ENCODE measurements around the gene BTN3A1. TPM values are rescaled to one million over a fixed set of nuclear protein-coding genes. Genes with fewer than 3 reads are reported as not detected.
"Not testable (repeated sequence)": the region's sequence is repeated elsewhere in the genome, so short reads cannot be mapped to it uniquely, and the experiment has no call there.

The BTN3A1 gene
- total RNA-seq, 1 donor from 2014 or later: 75.7 TPM

DNA sequence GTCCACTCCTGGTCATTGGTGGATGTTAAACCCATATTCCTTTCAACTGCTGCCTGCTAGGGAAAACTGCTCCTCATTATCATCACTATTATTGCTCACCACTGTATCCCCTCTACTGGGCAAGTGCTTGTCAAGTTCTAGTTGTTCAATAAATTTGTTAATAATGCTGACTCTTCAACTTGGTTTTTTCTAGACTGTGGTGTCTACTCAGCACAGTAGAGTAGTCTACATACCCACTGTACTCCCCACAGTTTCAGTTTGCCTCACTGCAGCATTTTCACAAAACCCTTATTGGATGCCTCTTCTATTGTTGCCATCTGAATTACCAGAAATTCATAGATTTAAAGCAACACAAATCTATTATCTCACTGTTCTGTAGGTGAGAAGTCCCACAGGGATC lies 23.9 kb upstream of the BTN3A1 start:
- intact Hi-C loops (cut with micrococcal nuclease): not testable (repeated sequence)

DNA sequence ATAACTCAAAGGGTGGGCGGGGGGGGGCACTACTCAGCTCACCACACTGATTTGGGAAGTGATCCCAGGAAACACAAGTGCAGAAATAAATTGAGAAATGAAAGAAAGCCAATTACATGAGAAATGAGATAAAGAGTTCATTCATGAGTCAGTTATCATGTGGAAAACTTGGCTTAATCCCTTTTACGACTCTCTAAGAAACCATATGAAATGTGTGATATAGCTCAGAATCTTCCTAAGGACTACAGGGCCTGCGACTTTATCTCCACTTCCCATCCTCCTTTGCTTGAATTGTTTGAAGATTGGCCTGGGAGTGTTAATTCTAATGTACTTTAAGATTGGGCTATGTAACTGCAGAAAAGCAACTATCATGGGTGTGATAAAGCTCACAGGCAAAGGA lies 22.8 kb upstream of the BTN3A1 start:
- intact Hi-C loops (cut with micrococcal nuclease): no loop called here

DNA sequence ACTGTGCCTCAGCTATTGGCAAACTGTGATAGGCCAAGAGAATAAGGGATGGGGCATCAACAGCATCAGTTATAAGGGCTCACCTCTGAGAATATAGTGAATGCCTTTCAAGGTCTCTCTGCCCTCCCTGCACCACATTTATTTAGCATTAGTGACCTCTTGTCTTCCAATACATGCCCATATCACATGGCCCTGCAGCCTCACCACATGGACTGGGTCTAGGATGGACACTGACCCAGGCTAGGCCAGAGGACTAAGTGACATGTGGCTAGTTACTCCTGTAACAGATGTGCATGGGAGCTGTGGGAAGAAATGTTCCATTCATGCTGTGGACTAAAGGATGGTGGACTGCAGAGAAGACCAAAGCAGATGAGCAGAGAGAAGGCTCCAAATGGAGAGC lies 22.3 kb upstream of the BTN3A1 start:
- intact Hi-C loops (cut with micrococcal nuclease): loop anchor here (5.0 kb wide), 1 partner anchor 158 kb away; the partner anchor contains the start of gene HMGN4

DNA sequence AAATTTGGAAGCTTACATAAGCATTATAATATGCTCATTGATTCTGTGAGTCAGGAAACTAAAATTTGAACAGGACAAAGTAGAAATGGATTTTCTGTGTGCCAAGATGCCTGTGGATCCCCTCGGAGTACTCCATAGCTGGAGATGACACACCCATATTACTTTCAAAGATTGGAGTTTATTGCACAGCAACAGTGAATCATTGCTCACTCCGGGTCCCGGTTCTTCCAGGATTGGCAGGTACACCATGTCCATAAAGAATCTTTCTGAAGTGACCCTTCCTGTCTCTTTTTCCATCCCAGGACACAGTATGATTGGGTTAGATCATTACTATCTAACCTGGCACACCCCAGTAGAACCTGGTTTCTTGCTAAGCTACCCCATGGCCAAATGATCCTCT lies 21.8 kb upstream of the BTN3A1 start:
- intact Hi-C loops (cut with micrococcal nuclease): loop anchor here (5.0 kb wide), 1 partner anchor 157 kb away; the partner anchor contains the start of gene HMGN4

DNA sequence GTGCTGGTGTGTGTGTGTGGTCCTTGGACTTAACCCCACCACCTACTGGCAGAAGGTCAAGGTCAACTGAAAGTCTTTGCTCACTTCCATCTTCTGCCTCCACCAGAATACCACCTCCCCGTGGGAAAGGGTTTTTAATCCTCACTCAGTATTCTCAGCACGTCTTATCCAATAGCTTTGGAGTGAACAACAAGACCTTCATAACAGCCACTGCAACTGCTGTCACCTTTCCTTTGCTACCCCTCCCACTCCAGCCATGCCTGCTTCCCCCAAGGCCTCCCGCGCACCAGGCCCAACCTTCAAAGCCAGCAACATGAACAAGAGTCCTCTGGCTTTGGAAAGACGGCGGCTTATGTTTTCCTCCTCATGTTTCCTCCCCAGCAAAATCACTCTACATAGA lies 20.0 kb upstream of the BTN3A1 start:
- intact Hi-C loops (cut with micrococcal nuclease): loop anchor here (5.0 kb wide), 1 partner anchor 155 kb away; the partner anchor contains the start of gene HMGN4

DNA sequence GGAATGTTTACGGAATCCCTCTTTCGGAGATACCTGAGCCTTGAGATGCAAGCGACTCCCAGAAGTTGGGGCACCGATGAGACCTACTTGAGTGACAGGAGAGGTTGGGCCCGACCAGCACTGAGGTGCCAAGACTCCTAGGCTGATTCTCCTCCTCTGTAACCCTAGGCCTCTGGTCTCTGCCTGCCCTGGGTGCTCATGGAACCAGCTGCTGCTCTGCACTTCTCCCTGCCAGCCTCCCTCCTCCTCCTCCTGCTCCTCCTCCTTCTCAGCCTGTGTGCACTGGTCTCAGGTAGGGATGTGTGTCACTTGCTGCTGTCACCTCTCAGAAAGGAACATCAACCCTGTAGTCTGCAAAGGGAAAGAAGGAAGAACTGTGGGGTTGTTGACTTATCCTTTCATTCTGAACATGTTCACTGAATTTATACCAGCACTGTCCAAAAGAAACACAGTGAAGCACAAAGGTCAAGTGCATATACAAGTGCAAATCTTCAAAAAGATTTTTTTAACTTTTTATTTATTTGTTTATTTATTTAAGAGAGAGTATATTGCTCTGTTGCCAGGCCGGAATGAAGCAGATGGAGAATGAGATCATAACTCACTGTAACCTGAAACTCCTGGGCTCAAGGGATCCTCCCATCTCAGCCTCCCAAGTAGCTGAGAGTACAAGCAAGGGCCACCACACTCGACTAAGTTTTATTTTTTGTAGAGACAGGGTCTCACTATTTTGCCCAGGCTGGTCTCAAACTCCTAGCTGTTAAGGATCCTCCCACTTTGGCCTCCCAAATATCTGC lies 18.3 kb upstream of the BTN3A1 start:
- intact Hi-C loops (cut with micrococcal nuclease): loop anchor here (1.0 to 5.0 kb wide), 3 partner anchors 18 to 153 kb away; partner anchors contain the start of genes BTN3A1, BTN3A2 and HMGN4

DNA sequence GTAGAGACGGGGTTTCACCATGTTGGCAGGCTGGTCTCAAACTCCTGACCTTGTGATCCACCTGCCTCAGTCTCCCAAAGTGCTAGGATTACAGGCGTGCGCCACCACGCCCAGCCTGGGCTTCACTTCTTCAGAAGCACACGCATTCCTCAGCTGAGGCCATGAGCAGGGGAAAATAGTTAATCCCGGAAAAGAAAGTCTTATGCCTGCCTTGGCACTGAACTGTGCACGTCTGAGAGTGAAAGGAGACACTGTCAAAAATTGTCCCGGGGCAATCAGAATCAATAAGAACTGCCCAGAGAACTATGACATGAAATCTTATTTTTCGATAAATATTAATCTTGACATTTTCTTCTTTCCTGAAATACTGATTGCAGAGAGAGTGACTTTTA lies 16.3 kb upstream of the BTN3A1 start:
- intact Hi-C loops (cut with micrococcal nuclease): no loop called here

DNA sequence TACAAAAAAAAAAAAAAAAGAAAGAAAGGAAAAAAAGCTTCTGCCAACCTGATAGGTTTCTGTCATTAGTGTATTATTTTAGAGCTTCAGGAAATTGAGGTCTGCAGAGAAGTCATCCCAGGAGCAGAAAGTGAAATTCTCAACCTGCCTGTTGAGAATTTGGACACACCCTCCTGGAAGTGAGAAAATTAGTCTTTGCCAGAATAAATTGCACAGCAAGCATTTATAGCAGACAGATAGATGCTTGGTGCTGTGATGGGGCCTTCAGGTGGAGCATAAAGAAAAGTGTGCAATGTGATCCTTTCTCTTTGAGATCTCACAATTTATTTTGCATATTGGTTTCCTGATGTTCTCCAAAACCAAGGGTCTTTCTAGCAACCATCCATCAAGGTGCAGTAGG lies 14.5 kb upstream of the BTN3A1 start:
- intact Hi-C loops (cut with micrococcal nuclease): no loop called here

DNA sequence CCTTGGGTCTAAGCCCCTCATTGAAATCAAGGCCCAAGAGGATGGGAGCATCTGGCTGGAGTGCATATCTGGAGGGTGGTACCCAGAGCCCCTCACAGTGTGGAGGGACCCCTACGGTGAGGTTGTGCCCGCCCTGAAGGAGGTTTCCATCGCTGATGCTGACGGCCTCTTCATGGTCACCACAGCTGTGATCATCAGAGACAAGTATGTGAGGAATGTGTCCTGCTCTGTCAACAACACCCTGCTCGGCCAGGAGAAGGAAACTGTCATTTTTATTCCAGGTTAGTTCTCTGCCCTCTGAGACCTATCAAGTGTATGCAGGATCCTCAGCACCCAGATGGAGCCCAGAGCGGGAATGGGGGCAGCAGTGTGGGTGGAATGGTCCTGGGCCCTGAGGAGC lies 14.1 kb upstream of the BTN3A1 start:
- intact Hi-C loops (cut with micrococcal nuclease): no loop called here

DNA sequence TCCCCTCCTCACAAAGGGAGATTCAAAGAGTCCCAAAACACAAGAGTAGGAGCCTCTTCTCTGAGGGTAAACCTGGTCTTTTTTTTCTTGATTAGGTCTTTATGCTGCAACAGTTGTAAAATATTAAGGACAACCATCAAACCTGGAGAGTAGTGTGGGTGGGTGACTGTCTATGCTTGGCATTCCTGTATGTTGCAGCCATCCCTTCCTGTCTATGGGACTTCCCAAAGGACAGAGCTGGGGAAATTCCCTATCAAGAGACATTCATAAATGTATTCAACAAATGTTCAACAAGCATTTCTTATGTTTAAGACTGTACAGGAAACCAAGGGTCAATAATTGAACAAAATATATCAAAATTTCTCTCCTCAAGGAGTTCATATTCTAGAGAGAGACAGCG lies 13.6 kb upstream of the BTN3A1 start:
- intact Hi-C loops (cut with micrococcal nuclease): no loop called here

DNA sequence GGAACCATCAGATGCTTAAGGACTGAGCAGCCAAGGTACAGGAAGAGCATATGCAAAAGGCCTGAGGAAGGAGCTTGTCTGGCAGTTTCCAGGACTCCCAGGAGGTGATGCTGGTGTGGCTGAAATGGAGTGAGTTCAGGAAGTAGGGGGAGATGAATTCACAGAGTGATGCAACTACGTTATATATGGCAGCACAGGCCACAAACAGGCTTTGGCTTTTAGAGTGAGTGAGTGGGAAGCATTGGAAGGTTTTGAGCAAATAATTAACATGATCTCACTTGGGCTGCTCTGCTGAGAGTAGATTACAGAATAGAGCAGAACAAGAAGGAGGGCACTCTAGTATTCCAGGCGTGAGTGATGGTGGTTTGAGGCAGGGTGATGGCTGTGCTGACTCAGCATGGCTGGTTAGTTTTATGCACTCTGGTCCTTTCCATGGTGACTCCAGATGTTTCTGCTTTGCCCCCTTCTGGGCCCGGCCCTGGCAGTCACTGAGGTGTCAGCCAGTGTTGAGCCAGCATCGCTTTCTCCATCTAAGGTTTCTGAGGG lies 12.7 kb upstream of the BTN3A1 start:
- intact Hi-C loops (cut with micrococcal nuclease): no loop called here

DNA sequence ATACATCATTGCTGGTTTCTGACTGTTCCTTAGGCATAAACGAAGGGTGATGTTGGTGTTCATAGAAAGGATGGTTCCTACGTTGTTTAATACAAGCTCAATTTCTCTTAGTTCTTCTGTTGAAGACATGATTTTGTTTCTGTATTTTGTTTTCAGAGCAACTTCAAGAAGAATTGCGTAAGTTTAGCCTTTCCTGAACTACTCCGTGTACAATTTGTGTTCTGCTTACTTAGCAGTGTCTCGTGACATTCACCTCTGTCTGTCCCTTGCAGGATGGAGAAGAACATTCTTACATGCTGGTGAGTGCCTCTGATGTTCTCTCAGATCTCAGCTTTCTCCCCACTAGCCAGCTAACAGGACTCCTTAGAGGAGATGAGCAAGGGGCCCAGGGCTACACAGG lies 11.5 kb upstream of the BTN3A1 start:
- intact Hi-C loops (cut with micrococcal nuclease): no loop called here

DNA sequence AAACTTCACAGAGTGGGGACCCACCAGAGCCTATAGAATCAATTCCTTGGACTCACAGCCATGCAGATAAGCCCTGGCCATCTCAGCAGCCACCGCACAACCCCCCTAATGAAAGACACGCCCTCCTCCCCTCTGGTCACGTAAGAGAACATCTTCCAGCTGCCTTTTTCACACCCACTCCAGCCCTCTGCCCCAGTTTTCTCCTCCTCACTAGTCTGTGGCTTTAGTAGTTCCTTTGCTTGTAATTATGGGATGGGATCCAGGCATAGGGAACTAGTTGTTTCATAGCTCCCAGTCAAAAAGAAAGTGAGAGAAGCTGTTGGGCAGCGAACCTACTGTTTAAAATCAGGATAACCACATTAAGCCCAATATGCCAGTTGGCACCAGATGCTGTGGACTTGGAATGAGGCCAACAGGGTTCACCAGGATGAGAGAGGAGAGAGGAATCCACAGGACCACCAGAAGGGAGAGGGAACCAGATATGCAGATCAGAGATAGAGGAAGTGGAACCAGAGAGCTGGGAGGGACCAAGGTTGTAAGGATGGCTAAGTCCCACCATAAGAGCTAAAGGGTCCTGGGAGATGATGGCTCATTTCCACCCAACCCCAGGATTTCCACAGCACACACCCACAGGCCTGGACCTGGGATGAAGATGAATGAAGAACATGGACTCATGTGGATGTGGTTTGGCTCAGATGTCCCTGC lies 9.0 kb upstream of the BTN3A1 start:
- intact Hi-C loops (cut with micrococcal nuclease): no loop called here

DNA sequence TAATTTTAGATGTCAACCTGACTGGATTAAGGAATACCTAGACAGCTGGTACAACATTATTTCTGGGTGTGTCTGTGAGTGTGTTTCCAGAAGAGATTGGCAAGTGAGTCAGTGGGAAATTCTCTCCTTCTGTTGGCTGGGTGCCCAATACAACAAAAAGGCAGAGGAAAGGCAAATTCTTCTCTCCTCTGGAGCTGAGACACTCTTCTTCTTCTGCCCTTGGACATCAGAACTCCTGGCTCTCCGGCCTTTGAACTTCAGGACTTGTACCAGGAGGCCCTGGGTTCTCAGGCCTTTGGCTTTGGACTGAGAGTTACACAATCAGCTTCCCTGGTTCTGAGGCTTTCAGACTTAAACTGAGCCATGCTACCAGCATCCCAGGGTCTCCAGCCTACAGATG lies 7.8 kb upstream of the BTN3A1 start:
- intact Hi-C loops (cut with micrococcal nuclease): no loop called here

DNA sequence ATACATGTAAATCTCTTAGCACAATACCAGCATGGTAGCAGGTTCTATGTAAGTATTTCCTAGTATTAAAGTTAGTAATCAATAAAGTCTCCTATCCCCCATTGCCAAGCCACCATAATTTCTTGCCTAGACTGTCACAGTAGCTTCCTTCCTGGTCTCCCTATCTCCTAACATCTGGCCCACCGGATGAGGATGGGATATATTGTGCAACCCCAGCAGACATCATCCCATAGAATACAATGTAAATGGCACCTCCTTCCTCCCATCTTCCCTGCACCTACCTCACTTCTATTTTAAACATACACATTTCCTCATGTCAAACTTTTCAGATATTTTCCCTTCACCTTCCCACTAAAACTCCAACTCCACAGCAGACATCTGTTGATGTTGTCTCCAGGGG lies 3.5 kb upstream of the BTN3A1 start:
- intact Hi-C loops (cut with micrococcal nuclease): no loop called here

DNA sequence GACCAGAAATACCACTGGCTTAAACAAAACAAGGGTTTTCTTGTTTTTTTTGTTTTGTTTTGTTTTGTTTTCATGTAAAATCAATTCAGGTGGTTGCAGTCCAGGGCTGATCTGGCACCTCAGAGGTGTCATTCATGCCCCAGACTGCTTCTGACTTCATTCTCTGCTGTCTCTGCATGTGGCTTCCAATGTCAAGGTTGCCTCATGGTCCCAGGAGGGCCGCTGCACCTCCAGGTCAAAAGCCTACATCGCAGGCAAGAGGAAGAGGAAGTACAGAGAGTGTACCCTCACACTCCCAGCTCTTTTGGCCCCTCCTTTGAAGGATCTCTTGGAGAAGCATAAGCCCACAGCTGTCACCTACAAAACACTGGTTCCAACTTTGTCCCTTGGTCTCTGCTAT lies 1.4 kb upstream of the BTN3A1 start:
- intact Hi-C loops (cut with micrococcal nuclease): loop anchor here (5.0 kb wide), 1 partner anchor 72 kb away; no protein-coding TSS in a partner anchor

DNA sequence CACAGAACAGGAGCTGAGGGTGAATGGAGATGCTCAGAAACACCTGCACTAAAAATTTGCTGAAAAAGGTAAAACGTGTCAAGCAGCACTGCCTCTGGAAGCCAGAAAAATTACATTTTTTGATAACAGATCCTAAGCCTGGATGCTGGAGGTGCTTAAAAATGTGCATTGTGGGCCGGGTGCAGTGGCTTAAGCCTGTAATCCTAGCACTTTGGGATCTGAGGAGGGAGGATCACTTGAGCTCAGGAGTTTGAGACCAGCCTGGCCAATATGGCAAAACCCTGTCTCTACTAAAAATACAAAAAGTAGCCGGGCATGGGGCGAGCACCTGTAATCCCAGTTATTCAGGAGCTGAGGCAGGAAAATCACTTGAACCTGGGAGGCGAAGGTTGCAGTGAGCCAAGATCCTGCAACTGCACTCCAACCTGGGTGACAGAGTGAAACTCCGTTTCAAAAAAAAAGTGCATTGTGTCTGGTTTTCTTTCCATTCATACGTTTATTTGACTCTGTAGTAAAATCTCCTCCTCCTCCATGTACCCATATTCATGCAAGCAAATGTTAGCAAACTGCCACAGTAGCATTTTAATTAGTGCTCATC lies 587 bp upstream of the BTN3A1 start:
- intact Hi-C loops (cut with micrococcal nuclease): loop anchor here (5.0 kb wide), 1 partner anchor 71 kb away; no protein-coding TSS in a partner anchor

DNA sequence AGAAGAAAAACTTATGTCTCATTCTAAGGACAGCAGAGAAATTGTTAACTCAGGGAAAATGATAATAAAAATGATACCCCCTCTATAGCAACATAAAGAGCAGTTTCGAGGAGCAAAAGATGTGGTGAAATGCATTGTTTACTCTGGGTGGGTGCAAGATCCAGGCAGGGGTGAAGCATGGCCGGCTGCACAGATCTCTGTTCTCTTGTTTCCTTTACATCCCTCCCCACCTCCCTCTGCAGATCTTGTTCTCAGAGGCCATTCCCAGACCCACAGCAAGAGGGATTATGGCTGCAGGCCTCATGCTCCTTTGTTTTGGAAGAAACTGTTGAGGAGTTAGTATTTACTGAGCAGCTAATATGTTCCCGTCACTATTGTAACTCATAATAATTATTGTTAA lies 1.8 kb downstream of the BTN3A1 start:
- intact Hi-C loops (cut with micrococcal nuclease): loop anchor here (2.0 to 5.0 kb wide), 2 partner anchors 17 to 68 kb away; no protein-coding TSS in a partner anchor

DNA sequence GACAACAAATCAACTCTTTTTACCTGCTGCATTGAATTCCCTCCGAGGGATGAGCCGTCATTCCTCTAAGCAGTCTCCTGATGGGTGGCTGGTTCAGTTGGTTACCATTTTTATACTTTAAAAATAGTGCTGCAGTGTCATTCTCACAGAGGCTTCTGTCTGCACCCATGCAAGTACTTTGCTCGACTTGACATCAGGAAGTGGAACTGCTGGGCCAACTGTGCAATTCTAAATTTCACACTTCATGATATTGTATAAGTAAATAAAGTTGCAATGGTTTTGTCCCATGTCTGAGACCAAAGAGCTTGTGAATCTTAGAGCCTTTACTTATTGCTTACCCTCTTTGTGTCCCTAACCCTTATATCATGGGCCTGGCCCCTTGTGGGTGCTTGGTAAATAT lies 2.5 kb downstream of the BTN3A1 start:
- intact Hi-C loops (cut with micrococcal nuclease): loop anchor here (5.0 kb wide), 1 partner anchor 68 kb away; no protein-coding TSS in a partner anchor

DNA sequence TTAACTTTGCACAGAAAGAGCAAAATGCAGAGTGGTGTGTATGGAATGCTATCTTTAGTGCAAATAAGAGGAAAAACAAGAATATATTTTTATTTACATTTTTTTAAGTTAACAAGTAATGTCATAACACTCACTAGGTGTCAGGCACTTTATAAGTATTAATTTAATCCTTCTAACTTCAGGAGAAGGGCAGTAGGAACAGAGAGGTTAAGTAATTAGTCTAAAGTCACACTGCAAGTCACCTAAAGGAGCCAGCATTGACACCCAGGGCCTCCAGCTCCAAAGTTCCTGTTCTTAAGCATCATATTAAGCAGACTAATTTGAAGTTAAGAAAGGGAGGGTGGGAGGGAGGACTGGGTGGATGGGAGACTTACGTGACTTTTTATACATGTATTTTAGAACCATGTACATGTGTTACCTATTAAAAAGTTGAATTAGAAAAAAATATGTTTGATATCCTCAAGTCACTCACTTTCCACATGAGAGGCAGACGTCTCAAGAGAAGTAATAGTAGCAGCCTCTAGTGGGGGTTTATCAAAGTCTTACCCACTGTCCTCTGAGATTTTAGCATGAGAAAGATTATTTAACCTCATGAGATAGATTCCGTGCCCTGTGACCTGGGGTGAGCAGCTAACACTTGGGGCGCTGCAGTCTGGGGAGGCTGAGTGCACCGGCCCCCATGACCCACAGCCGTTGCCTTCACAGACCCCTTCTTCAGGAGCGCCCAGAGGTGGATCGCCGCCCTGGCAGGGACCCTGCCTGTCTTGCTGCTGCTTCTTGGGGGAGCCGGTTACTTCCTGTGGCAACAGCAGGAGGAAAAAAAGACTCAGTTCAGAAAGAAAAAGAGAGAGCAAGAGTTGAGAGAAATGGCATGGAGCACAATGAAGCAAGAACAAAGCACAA lies 7.0 kb downstream of the BTN3A1 start:
- intact Hi-C loops (cut with micrococcal nuclease): no loop called here

DNA sequence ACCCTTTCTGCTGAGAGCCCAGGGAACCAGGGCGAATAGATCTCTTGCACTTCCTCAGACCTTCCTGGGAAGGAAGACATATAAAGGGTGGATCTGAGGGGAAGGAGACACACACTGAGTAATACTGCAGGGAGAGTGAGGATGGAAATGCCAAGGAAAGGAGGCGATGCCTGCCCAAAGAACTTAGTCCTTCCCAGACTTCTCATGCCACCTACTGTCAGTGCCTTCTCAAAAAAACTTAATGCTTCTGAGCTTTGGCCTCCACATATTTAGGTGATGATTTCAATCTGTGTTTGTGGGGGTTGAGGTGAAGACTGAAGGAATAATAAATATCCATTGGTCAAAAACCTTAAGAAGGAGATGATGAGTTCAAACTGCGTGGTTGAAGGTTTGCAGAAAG lies 9.7 kb downstream of the BTN3A1 start:
- intact Hi-C loops (cut with micrococcal nuclease): no loop called here

Measured in T-helper 2 cell treated with Interferon-gamma antibody and Interleukin-4, amounts not matched to agents 100 ng/mL and 5 ng/mL, for 36 hours (primary cell).